ENCODE measurements around the gene LCA5.

- TF ChIP-seq TAF1 (IDR thresholded peaks at IDR 0.05; ENCODE audit: borderline replicate concordance, low read depth, low read length): no peak
- TF ChIP-seq POLR2A (IDR thresholded peaks at IDR 0.05; ENCODE audit: low read depth, low read length): no peak
- TF ChIP-seq POLR2AphosphoS5 (IDR thresholded peaks at IDR 0.05; ENCODE audit: low read depth, low read length): no peak
Measured at GRCh38 chr6:79584332-79584731, 47.1 kb upstream of the LCA5 start.

Measured in GM12892 (cell line).